AG08395 (cell line): ENCODE data around the gene RER1.

Experiments used
- DNase-seq: peaks from one replicate; pipeline ENCODE4 v3.0.0; 2012; ENCODE audit warnings: mixed read lengths, low spot score

The RER1 gene

GRCh38 chr1:2375923-2376260 lies 15.7 kb upstream of the RER1 start:
- DNase-seq, result no peak

- no peak for DNase-seq
Observed at GRCh38 chr1:2376261-2376741, 15.3 kb upstream of the RER1 start.

- DNase-seq, result no peak
Observed at GRCh38 chr1:2376931-2377672, 14.5 kb upstream of the RER1 start.

- DNase-seq, result no peak
Observed at GRCh38 chr1:2377751-2378440, 13.7 kb upstream of the RER1 start.

GRCh38 chr1:2378441-2378851 lies 13.2 kb upstream of the RER1 start:
- no peak for DNase-seq

GRCh38 chr1:2378956-2379732 lies 12.5 kb upstream of the RER1 start:
- DNase-seq, result no peak

GRCh38 chr1:2379733-2380404 lies 11.8 kb upstream of the RER1 start:
- no peak for DNase-seq

GRCh38 chr1:2380816-2381591 lies 10.6 kb upstream of the RER1 start:
- DNase-seq, result no peak

- DNase-seq, result peak; percentile 97
Observed at GRCh38 chr1:2381741-2382620, 9.7 kb upstream of the RER1 start.

- DNase-seq, result peak; percentile 46
Observed at GRCh38 chr1:2382621-2383361, 8.8 kb upstream of the RER1 start.

- no peak for DNase-seq
Observed at GRCh38 chr1:2383576-2383975, 8.1 kb upstream of the RER1 start.

- no peak for DNase-seq
Observed at GRCh38 chr1:2384130-2384860, 7.3 kb upstream of the RER1 start.

- DNase-seq, result no peak
Observed at GRCh38 chr1:2384941-2385481, 6.6 kb upstream of the RER1 start.

GRCh38 chr1:2385606-2386280 lies 5.9 kb upstream of the RER1 start:
- DNase-seq, result no peak

GRCh38 chr1:2386636-2387611 lies 4.7 kb upstream of the RER1 start:
- DNase-seq, result no peak

GRCh38 chr1:2388004-2388913 lies 3.4 kb upstream of the RER1 start:
- DNase-seq, result no peak
